COR-L47 (cell line): ENCODE data around the gene HEATR5A.
"Not testable (repeated sequence)": the region's sequence is repeated elsewhere in the genome, so short reads cannot be mapped to it uniquely, and the experiment has no call there.

ENCODE experiments used
- DNase-seq: peaks from one replicate; lab custom pipeline; 2025; lab: John Stamatoyannopoulos, UW

Gene HEATR5A

DNA sequence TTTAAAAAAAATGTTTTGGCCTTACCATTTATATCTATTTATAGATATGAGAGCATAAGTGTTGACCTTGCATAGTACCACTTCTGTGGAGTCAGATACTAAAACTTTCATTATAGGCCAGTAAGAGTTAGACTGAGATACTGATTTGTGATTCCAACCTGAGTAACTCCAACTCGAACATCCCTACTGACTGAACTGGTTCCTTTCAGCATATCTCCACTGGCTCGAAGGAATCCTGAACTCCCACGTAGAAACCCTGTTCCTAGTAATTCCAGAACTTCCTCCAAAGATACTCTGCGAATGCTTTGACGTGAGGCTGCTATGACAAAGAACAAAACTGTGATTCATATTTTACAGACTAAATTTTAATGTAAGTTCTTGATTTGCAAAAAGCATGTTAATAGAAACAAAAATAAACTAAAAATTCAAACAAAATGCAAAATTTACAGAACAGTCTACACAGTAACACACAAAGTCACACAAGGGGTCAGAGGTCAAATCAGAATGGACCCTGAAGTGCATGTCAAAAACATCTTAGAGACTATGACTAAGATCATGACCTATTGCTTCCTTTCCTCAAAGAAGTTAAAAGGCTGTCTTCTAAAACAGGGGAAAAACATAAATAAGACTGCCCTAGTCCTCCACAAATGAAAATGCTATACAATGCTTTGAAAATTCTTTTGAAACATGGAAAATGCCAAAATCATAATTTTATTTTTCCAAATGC lies 31.5 kb downstream of the HEATR5A start:
- DNase-seq: no peak

DNA sequence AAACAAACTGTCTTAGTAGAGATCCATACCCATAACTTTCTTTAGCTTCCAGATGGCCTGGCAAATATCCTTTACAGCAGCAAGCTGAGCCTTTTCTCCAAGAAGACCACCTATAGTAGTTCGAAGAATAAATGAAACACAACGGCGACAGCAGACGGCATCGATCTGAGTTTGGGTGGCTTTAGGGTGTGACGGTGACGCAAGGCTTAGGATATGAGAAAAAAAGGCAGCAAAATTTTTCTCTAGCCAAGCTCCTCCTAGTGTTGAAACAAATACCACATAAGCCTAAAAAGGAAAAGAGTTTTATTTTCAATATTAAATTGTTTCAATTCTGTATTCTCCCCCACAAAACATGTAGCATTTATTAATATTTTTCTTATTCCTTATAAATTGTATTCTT lies 33.3 kb downstream of the HEATR5A start:
- DNase-seq: no peak

DNA sequence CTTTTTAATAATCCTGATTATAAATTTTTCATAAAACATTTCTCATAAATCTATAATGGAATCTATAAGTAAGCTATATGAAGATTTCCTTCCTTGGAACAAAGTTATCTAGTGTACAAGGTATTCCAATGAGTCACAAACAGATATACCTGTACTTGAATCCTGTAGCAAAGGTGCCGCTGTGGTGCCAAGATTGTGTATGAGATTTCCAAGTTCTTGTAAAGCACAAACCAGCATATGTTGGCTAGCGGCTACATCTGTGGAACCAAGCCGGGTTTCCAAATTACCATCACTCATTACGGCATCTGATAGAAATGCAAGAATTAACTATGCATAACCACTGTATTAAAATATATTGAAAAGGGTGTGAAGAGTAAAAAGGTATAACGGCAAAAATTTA lies 34.1 kb downstream of the HEATR5A start:
- no peak for DNase-seq

DNA sequence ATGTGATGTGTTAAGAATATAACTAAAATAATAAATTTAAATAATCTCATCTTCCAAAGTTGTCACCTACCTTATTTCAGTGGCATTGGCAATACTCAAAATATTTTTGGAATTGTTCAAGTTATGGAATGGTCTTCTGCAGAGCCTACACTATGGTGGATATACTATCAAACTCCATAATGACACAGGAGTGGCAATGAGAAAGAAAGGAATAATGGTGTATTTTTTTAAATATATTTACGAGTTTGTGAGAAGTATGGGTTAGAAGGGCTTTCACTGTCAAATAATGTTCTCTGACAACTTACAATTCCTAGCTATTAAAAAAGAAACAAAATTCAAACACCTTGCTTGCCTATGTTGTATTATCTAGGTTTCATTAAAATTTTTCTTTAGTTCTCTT lies 38.1 kb downstream of the HEATR5A start:
- DNase-seq: no peak

GRCh38 chr14:31380106-31380505 lies 40.2 kb downstream of the HEATR5A start:
- no peak for DNase-seq

DNA sequence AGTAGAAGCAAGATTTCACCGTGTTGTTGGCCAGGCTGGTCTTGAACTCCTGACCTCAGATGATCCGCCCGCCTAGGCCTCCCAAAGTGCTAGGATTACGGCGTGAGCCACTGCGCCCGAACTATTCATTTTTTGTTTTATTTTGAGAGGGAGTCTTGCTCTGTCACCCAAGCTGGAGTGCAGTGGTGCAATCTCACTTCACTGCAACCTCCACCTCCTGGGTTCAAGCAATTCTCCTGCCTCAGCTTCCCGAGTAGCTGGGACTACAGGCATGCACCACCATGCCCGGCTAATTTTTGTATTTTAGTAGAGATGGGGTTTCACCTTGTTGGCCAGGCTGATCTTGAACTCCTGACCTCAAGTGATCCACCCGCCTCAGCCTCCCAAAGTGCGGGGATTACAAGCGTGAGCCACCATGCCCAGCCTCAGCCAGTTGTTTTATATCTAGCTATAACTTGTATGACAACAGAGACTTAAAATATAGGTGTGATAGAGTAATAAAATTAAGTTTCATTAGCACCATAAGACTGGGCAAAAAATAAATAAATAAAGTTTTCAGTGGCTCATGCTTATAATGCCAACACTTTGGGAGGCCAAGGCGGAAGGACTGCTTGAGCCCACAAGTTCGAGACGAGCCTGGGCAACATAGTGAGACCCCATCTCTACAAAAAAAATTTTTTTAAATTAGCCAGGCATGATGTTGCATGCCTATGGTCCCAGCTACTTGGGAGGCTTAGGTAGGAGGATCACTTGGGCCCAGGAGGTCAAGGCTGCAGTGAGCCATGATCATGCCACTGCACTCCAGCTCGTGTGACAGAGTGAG lies 41.0 kb downstream of the HEATR5A start:
- DNase-seq: not testable (repeated sequence)

DNA sequence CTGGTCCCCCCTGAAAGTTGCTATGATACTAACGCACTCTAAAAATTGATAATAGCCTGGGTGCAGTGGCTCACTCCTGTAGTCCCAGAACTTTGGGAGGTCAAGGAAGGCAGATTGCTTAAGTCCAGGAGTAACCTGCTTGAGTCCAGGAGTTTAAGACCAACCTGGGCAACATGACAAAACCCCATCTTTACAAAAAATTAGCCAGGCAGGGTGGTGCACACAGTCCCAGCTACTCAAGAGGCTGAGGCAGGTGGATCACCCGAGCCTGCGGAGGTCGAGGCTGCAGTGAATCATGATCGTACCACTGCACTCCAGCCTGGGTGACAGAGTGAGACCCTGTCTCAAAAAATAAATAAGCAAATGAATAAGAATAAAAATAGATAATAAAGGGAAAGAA lies 42.9 kb downstream of the HEATR5A start:
- no peak for DNase-seq

DNA sequence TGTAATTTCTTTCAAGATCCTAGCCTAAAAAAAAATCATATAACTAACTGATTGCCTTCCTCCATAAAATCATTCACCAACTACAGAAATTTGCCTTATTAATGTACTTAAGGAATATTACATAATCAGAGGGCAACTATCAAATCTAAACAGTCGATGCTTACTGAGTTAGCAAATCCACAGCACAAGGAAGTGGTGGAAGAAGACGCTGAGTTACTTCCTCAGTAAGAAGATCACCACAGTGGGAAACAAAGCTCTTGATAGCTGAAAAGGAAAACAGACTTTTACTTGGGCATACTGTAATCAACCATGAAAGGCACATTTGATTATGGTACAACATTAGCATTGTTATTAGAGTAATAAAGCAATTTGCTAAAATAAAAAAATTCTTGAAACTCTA lies 48.7 kb downstream of the HEATR5A start:
- no peak for DNase-seq

DNA sequence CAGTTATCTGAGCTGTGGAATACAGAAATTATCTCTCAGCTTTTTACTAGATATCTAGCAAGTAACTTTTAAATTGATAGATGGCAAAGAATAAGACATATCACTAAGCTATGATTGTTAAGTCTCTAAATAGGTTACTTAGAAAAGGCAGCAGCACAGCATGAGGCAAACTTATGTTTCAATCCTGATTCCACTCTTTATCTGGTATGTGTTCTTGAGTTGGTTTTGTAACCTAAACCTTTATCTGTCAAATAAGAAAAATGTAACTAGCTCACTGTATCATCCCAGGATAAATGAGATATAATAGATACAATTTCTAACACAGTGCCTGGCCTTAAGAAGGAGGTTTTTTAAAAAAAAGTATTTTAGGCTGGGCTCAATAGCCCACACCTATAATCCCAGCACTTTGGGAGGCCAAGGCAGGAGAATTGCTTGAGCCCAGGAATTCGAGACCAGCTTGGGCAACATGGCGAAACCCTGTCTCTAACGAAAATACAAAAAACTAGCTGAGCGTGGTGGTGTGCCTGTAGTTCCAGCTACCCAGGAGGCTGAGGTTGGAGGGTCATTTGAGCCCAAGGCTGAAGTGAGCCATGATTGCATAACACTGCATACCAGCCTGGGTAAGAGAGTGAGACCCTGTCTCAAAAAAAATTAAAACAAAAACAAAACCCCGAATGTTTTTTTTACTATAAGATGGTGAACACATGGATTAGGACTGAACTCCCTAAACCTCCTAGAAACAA lies 56.8 kb downstream of the HEATR5A start:
- DNase-seq: no peak

- DNase-seq: no peak
These were observed 57.6 kb downstream of the HEATR5A start for GRCh38 chr14:31362746-31363145.

- not testable (repeated sequence) for DNase-seq
These were observed 58.6 kb downstream of the HEATR5A start for GRCh38 chr14:31361761-31362160.

DNA sequence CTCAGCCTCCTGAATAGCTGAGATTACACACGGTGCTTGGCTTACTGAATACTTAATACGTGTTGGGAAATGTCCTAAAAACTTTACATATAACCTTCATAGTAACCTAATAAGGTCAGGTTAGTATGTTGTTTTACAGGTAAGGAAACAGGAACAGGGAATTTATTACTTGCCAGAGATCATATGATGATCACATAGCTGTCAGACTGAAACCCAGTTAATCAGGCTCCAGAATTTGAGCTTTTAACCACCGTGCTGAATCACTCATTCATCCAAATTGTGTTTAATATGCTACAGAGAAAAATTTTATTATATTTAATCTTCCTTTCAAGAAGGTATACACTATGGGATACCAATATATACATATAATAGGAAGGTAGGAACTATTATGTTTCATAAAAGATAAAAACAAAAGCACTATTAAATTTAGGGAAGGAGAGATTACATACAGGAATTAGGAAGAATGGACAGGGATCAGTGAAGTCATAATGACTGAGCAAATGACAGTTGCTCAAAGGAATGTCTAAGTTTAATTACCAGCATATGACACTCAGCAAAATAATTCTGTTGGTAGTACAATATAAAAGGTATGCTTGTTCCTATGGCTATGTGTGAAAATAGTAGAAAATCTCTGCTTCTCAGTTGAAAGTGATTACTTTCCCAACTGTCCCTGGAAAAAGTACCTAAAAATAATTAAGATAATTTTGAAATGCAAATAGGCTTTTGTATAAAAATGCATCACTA lies 59.3 kb downstream of the HEATR5A start:
- DNase-seq: no peak

DNA sequence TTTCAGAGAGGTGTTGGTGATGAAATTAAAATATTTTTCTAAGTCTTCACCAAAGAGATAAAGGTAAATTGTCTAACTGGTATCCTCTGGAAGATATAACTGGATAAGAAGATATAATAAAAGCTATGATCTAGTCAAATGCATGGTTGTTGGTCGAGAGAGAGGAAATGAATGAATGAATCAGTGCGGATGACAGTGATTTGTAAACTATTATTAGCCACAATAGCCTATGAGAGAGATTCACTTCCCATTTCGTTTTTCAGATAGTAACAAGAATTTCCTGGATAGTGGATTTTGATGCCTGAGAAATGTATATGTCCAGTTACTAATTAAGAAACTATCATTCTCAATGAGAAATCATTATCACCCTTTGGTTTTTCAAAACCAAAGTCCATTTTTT lies 63.1 kb downstream of the HEATR5A start:
- no peak for DNase-seq

- DNase-seq: no peak
These were observed 74.3 kb downstream of the HEATR5A start for GRCh38 chr14:31346097-31346496.

DNA sequence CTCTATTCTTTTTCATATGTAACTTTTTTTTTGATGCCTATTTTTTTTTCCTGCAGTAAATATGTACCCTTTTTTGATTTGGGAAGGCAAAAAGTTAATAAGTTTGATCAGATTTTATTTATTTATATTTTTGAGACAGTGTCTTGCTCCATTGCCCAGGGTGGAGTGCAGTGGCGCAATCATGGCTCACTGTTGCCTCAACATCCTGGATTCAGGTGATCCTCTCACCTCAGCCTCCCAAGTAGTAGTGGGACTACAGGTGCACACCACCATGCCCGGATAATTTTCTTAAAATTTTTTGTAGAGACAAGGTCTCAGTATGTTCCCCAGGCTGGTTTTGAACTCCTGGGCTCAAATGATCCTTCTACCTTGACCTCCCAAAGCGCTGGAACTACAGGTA lies 79.1 kb downstream of the HEATR5A start:
- no peak for DNase-seq

DNA sequence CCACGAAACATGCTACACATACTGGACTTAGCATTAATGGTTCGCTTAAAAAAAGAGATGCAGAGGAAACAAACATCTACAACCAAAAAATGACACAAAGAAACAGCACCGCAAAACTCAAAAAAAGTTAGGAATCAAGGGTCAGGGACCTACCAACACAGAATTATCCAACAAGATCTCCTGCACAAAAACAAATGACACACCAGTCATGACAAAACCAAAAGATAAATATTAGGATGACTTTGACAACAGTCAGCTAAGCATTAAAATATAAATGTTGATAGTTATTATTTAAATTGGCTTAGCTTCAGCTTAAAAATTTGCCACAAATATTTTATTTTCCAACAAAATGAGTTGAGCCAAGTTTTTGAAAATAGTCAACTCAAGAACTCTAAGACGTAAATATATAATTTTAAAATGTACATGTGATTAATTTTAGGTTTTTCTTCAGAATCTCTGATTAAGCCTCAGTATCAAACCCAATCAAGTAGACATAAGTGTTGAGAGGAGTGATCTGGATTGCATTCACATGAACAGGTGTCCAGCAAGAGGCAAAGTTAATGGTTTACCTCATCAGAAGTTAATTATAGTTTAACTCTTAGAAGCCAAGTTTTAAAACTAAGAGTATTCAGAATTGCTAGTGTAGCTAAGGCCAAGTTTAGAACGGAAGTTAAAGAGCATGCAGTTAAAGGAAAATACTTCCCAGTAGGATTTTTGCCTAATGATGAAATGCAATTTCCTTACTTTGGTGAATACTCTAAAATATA lies 79.9 kb downstream of the HEATR5A start:
- no peak for DNase-seq

- DNase-seq: no peak
These were observed 80.6 kb downstream of the HEATR5A start for GRCh38 chr14:31339743-31340142.

- no peak for DNase-seq
These were observed 83.0 kb downstream of the HEATR5A start for GRCh38 chr14:31337331-31337730.

- DNase-seq: no peak
These were observed 83.7 kb downstream of the HEATR5A start for GRCh38 chr14:31336646-31337045.

DNA sequence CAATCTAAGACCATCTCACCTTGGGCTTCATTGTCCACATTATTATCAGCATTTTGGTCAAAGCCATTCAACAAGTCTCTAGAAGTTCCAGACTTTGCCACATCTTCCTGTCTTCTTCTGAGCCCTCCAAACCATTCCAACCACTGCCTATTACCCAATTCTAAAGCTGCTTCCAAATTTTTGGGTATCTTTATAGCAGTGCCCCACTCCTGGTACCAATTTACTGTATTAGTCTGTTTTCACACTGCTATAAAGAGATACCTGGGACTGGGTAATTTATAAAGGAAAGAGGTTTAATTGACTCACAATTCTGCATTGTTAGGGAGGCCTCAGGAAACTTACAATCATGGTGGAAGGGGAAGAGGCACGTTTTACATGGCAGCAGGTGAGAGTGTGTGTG lies 89.0 kb downstream of the HEATR5A start:
- DNase-seq: not testable (repeated sequence)

- DNase-seq: not testable (repeated sequence)
These were observed 90.4 kb downstream of the HEATR5A start for GRCh38 chr14:31329876-31330521.
